OCI-LY1 (cell line): Measurements from ENCODE around the gene PDE4D.

Source experiments
- H2AFZ ChIP-seq: fragments of 200-600 bp; sonication (generic), shearing (Covaris generic); 2 replicates; pipeline ENCODE4 v1.6.0; 2014; ENCODE audit warnings: antibody characterized with exemption, mild to moderate bottlenecking, low read length
- H3F3A ChIP-seq: fragments of 200-600 bp; sonication (generic), shearing (Covaris generic); 2 replicates; pipeline ENCODE4 v1.6.0; 2014; ENCODE audit warnings: mild to moderate bottlenecking, antibody characterized with exemption, low read length, moderate library complexity; ENCODE audit not compliant: insufficient read depth
- H3K27ac ChIP-seq: fragments of 200-600 bp; sonication (generic); 2 replicates; pipeline ENCODE4 v1.5.1; 2014; ENCODE audit warnings: low read length, mixed run types, mild to moderate bottlenecking, low read depth; ENCODE audit not compliant: poor library complexity, severe bottlenecking
- H3K27me3 ChIP-seq: fragments of 200-600 bp; sonication (generic); 2 replicates; pipeline ENCODE4 v1.6.0; 2014; ENCODE audit warnings: antibody characterized with exemption, mild to moderate bottlenecking, low read length, moderate library complexity; ENCODE audit not compliant: insufficient read depth
- H3K36me3 ChIP-seq: fragments of 200-600 bp; sonication (generic); 2 replicates; pipeline ENCODE4 v1.6.1; 2014; ENCODE audit warnings: mild to moderate bottlenecking, antibody characterized with exemption, low read length, moderate library complexity, mixed read lengths; ENCODE audit not compliant: insufficient read depth
- H3K4me1 ChIP-seq: fragments of 200-600 bp; sonication (generic); 2 replicates; pipeline ENCODE4 v1.5.1; 2014; ENCODE audit warnings: mild to moderate bottlenecking, low read length, moderate library complexity; ENCODE audit not compliant: insufficient read depth, severe bottlenecking
- H3K4me2 ChIP-seq: fragments of 200-600 bp; sonication (generic), shearing (Covaris generic); 2 replicates; pipeline ENCODE4 v1.6.1; 2014; ENCODE audit warnings: low read length
- H3K4me3 ChIP-seq: fragments of 200-600 bp; sonication (generic); 2 replicates; pipeline ENCODE4 v1.5.1; 2014; ENCODE audit warnings: low read length, low read depth, mild to moderate bottlenecking, mixed read lengths; ENCODE audit not compliant: poor library complexity, severe bottlenecking
- H3K79me2 ChIP-seq: fragments of 200-600 bp; shearing (Covaris generic); 2 replicates; pipeline ENCODE4 v1.6.1; 2016; ENCODE audit warnings: mixed run types, low read length, mixed read lengths; ENCODE audit not compliant: insufficient read depth
- H3K9ac ChIP-seq: fragments of 200-600 bp; sonication (generic), shearing (Covaris generic); 2 replicates; pipeline ENCODE4 v1.6.1; 2014; ENCODE audit warnings: mild to moderate bottlenecking, low read length, mixed read lengths
- H3K9me2 ChIP-seq: fragments of 200-600 bp; sonication (generic), shearing (Covaris generic); 2 replicates; pipeline ENCODE4 v1.6.1; 2014; ENCODE audit warnings: low read depth, mild to moderate bottlenecking, low read length, mixed read lengths
- H3K9me3 ChIP-seq: fragments of 200-600 bp; shearing (Covaris generic); 2 replicates; pipeline ENCODE4 v1.6.1; 2014; ENCODE audit warnings: low read length, mixed read lengths
- H4K20me1 ChIP-seq: fragments of 200-600 bp; sonication (generic), shearing (Covaris generic); 2 replicates; pipeline ENCODE4 v1.6.0; 2016; ENCODE audit warnings: mild to moderate bottlenecking, low read length; ENCODE audit not compliant: insufficient read depth
- EZH2 ChIP-seq: fragments of 200-600 bp; sonication (generic), shearing (Covaris generic); IDR thresholded peaks from 2 replicates; pipeline ENCODE4 v1.8.0; 2017; ENCODE audit warnings: borderline replicate concordance, mixed run types, mild to moderate bottlenecking, antibody characterized with exemption, low read length, moderate library complexity, mixed read lengths
- TF ChIP-seq, protein P1 (sequence below): fragments of 200-600 bp; sonication (generic), shearing (Covaris generic); IDR thresholded peaks from 2 replicates; pipeline ENCODE4 v1.5.1; 2017; ENCODE audit warnings: mild to moderate bottlenecking, antibody characterized with exemption, low read length, moderate library complexity, mixed read lengths

The PDE4D gene

DNA sequence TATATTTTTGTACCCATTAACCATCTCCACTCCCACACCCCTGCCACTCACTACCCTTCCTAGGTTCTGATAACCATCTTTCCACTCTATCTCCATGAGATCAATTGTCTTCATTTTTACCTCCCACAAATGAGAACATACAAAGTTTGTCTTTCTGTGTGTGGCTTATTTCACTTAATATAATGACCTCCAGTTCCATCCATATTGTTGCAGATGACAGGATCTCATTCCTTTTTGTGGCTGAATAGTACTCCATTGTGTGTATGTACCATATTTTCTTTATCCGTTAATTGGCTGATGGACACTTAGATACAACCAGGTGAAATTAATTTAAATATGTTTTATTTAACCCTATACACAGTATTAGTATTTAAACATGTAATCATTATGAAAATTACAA, 552.9 kb downstream of the PDE4D start:
- H4K20me1 ChIP-seq = no peaks in the 10 kb centered on the region
- H2AFZ ChIP-seq = no peak overlapping the region
- no peak overlapping the region for H3K4me3 ChIP-seq
- no peaks in the 10 kb centered on the region for H3K27me3 ChIP-seq
- no peak overlapping the region for H3K4me2 ChIP-seq
- H3K36me3 ChIP-seq = no peaks in the 10 kb centered on the region
- no peaks in the 10 kb centered on the region for H3K9me3 ChIP-seq
- no peaks in the 10 kb centered on the region for H3K79me2 ChIP-seq
- H3K9me2 ChIP-seq = no peaks in the 10 kb centered on the region
- H3F3A ChIP-seq = no peaks in the 10 kb centered on the region
- TF ChIP-seq, protein P1, sequence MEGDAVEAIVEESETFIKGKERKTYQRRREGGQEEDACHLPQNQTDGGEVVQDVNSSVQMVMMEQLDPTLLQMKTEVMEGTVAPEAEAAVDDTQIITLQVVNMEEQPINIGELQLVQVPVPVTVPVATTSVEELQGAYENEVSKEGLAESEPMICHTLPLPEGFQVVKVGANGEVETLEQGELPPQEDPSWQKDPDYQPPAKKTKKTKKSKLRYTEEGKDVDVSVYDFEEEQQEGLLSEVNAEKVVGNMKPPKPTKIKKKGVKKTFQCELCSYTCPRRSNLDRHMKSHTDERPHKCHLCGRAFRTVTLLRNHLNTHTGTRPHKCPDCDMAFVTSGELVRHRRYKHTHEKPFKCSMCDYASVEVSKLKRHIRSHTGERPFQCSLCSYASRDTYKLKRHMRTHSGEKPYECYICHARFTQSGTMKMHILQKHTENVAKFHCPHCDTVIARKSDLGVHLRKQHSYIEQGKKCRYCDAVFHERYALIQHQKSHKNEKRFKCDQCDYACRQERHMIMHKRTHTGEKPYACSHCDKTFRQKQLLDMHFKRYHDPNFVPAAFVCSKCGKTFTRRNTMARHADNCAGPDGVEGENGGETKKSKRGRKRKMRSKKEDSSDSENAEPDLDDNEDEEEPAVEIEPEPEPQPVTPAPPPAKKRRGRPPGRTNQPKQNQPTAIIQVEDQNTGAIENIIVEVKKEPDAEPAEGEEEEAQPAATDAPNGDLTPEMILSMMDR = no peak
- no peak for TF ChIP-seq EZH2
- no peak overlapping the region for H3K27ac ChIP-seq
- no peak overlapping the region for H3K9ac ChIP-seq
- no peaks in the 10 kb centered on the region for H3K4me1 ChIP-seq

DNA sequence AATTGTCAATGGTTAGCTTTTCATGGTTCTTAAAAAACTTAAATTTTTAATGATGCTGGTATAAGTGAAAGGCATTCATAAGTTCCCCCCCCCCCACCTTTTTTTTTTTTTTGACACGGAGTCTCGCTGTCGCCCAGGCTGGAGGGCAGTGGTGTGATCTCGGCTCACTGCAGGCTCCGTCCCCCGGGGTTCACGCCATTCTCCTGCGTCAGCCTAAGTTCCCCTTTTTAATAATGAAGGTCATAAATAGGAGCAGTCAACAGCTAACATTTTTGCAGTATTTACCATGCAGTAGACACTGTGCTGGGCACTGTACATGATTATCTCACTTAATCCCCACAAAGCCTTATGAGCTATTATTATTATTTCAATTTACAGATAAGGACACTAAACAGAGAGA, 556.3 kb downstream of the PDE4D start:
- no peaks in the 10 kb centered on the region for H3K9me3 ChIP-seq
- H3F3A ChIP-seq = no peaks in the 10 kb centered on the region
- H3K4me3 ChIP-seq = no peak overlapping the region
- no peaks in the 10 kb centered on the region for H3K4me1 ChIP-seq
- no peak overlapping the region for H3K27ac ChIP-seq
- no peaks in the 10 kb centered on the region for H4K20me1 ChIP-seq
- no peak overlapping the region for H3K9ac ChIP-seq
- no peaks in the 10 kb centered on the region for H3K9me2 ChIP-seq
- no peak overlapping the region for H3K4me2 ChIP-seq
- no peaks in the 10 kb centered on the region for H3K27me3 ChIP-seq
- H2AFZ ChIP-seq = no peak overlapping the region
- no peaks in the 10 kb centered on the region for H3K36me3 ChIP-seq
- no peaks in the 10 kb centered on the region for H3K79me2 ChIP-seq
- TF ChIP-seq EZH2 = no peak
- TF ChIP-seq, protein P1 = no peak

DNA sequence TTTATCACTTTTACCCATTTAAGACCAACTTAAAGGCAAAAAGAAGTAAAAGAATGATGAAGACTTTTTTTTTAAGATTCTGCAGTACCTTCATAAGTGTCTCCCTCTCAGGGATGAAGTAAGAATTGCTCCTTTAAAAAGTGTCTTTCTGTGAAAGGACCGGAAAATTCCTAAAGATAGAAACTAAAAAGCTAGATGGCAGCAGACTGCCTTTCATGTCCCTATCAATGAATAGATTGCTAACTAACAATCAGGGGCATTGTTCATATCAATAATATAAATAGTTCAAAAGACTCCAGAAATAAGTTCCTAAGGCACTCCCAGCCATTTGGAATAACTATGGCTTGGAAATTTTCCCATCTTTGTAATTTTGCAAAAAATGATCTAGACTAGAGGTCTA, 558.0 kb downstream of the PDE4D start:
- Histone ChIP-seq H3K9me2 (no peaks in the 10 kb centered on the region), H3K9me3 (no peaks in the 10 kb centered on the region), H3K27ac (no peak overlapping the region), H3K4me3 (no peak overlapping the region), H3K9ac (no peak overlapping the region), H3K4me1 (no peaks in the 10 kb centered on the region), H2AFZ (no peak overlapping the region), H4K20me1 (no peaks in the 10 kb centered on the region), H3K4me2 (no peak overlapping the region), H3K36me3 (no peaks in the 10 kb centered on the region), H3K79me2 (no peaks in the 10 kb centered on the region), H3K27me3 (no peaks in the 10 kb centered on the region), H3F3A (no peaks in the 10 kb centered on the region)
- TF ChIP-seq EZH2 = no peak
- TF ChIP-seq, protein P1 = no peak
